ENCODE results near the gene DNLZ.
"Not testable (repeated sequence)": the region's sequence is repeated elsewhere in the genome, so short reads cannot be mapped to it uniquely, and the experiment has no call there.

DNLZ gene

DNA sequence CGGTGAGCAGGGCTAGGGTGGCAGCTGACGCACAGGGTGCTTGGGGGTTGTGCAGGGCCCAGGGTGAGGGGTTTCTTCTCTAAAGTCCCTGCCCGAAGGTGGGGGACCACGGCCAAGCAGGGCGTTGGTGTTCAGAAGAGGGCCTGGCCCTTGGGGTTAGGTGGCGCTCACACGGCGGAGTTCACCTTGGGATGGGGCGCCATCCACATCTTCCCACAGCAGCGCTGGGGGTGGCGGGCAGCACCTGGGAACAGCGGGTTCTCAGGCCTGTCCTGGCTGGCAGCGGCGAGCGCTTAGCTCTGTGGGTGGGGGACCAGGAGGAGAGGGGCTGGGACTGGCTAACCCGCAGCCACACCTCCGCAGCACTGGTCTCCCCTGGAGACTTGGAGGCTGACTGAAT is 30.1 kb downstream of the DNLZ start:
- DNase-seq (ENCODE audit: low read depth in 2 of 3, low spot score in 1 of 3): no peak

DNA sequence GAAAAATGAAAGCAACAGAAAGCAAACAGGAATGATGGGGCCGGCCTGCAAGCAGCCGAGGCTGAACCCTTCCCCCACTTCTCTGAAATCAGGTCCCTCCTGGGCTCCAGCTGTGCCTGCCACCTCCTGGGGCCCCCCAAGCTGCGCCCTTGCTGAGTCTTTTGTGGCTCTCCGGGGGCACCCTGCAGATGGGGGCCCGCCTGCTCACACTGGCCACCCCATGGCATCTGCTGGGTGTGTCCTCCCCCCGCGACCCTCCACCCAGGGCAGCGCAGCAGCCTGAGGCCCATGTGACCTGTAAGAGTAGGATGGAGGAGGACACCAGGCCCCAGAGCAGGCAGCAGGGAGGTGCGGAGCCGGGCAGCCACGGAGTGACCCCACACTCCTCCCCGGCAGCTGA is 30.5 kb downstream of the DNLZ start:
- no peak for DNase-seq (ENCODE audit: low read depth in 2 of 3, low spot score in 1 of 3)

DNA sequence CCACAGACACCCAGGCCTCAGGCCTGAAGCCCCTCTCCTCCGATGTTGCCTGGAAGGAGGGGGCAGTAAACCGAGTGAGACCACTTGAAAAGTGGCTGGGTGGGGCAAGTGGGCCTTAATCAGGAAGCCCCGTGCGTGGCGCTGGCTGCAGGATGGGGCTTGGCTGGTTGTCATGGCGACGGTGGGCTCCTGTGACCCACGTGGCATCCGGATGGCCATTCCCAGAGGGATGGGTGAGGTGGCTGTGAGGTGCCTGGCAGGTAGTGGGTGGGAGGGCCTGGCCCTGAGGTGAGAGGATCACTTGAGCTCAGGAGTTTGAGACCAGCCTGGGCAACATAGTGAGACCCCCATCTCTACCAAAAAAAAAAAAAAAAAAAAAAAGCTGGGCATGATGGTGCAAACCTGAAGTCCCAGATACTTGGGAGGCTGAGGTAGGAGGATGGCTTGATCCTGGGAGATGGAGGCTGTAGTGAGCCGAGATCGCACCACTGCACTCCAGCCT is 31.0 kb downstream of the DNLZ start:
- DNase-seq (ENCODE audit: low read depth in 2 of 3, low spot score in 1 of 3): no peak

DNA sequence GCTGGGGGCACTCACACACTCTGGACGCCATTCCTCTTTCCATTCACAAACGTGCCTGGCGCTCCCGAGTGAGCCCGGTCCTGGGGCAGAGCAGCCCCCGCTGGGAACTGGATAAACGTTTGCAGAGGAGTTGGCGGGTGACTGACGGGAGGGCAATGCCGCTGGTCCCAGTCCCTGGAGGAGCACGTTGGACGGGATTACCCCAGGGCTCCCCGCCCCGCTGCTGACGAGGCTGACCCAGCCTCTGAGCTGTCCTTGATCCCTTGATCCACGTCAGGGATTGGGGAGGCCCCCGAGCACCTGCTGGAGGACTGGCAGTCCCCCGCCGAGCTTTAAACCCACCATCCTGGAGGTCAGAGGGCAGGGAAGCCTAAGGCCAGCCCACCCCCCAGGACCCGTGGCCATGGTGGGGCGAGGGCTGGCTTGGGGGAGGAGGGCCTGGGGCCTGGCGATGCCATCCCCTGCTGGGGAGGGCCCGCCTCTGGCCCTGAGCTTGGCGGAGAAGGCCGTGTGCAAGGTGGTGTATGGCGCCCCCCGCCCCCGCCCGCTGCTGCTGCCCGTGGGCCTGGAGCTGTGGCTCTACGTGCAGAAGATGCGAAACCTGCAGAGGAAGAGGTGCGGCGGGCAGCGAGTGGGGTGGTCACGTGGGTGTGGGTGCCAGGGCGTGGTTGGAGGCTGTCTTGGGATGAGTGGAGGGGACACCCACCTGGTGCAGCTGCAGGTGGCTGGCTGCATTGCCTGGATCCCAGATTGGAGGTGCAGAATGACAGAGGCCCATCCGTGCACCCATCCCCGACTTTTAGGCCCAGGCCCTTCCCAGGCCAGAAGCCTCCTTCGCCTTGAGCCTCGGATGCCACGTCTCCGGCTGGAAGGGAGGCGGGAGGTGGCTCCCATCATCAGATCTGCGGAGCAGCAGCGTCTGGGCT is 31.7 kb downstream of the DNLZ start:
- DNase-seq (ENCODE audit: low read depth in 2 of 3, low spot score in 1 of 3): no peak

DNA sequence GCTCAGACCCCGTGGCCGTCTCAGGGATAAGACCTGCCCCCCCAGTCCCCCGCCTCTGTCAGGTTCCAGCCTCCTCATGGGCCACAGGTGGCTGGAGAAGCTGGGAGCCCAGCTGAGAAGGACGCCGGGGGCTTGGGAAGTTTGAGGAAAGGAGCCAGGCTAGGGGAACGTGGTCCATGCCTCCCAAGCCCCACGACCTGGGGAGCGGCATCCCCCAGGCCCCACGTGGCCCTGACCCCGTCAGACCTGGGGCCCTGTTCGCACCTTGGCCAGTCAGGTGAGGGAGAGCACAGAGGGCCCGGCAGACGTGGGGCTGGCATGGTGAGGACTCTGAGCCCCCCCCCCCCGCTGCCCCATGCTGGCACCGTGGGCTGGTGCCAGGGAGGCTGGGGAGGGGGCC is 32.5 kb downstream of the DNLZ start:
- DNase-seq (ENCODE audit: low read depth in 2 of 3, low spot score in 1 of 3): no peak

DNA sequence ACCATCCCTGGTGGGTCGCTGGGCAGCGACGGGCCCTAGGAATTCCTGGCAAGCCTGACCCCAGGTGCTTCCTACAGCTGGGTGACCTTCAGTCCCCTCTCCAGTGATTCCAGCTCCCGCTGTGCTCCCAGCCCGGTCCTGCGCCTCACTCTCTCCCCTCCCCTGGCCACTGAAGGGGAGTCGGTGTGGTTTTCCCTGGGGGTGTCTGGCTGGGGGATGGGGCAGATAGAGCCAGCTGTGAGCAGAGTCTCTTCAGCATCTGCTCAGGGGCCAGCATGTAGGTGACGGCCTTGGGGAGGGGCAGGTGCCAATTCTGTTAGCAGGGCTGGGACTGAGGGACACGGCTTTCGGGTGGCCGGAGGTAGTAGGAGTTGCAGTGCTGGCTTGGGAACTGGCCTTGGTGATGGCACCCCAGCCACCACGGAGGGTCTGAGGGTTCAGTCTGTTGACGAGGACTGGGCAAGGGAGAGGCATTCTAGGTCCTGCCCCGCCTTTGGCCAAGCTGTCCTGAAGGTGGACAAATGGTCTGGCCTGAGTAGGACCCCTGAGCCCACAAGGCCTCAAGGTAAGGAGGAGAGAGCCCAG is 33.0 kb downstream of the DNLZ start:
- DNase-seq (ENCODE audit: low read depth in 2 of 3, low spot score in 1 of 3): no peak

DNA sequence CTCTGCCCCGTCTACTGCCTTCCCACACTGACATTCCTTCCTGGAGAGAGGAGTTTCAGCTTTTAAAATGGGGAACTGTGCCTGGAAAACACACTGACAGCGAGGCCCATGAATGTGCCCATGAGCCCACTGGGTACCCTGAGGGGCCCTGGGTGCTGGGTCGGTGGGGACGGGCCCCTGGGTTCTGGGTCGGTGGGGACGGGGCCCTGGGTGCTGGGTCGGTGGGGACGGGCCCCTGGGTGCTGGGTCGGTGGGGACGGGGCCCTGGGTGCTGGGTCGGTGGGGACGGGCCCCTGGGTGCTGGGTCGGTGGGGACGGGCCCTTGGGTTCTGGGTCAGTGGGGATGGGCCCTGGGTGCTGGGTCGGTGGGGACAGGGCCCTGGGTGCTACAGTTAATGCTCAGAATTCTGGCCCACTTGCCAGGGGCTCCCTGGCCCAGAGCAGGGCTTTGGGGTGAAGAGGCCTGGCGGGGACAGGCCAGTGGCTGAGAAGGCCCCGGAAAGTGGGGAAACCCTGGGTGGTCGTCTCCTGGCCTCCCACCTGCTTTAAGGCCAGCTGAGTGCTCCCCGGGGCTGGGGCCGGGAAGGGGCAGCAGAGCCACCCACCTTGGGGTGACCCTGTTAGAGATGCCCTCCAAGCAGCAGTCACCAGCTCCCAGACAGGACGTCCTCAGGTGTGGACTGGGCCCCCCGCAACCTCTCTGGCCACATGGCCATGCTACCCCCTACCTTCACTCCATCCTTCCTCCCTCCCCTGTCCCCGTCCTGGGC is 33.7 kb downstream of the DNLZ start:
- no peak for DNase-seq (ENCODE audit: low read depth in 2 of 3, low spot score in 1 of 3)

DNA sequence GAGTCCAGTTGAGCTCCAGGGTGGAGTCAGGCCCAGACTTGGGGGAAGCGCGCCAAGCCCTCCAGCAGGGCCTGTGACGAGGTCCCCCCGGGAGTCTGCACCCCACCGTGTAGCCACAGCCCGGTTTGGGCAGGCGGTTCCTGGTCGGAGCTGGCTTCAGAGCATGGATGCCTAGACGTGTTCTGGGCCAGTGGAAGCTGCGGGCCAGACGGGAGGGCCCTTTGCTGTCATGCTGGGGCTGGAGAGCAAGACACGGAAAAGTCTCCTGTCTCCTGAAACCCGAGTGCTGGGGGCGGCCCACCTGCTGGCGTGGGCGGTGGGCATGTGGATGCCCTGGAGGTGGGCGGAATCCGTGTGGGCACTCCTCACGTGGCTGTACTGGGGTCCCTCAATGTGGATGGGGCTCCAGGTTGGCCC is 34.3 kb downstream of the DNLZ start:
- no peak for DNase-seq (ENCODE audit: low read depth in 2 of 3, low spot score in 1 of 3)

DNA sequence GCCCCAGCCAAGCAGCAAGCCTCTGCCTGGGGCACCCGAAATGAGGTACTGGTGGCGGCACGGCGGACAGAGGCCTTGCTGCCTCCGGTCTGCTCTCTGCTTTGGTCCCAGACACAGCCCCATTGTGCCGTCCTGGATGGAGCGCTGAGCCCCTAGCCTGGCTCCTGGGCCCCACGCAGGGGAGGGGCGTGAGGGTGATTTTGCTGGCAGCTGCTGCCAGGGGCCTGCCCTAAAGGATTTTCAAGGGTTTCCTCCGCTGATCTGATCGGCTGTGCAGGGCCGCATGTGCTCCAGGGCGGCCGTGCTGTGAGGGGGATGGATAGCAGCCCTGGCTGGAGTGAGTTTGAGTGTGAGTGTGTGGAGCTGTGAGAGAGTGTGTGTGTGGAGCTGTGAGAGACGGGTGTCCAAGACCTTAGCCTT is 34.9 kb downstream of the DNLZ start:
- no peak for DNase-seq (ENCODE audit: low read depth in 2 of 3, low spot score in 1 of 3)

DNA sequence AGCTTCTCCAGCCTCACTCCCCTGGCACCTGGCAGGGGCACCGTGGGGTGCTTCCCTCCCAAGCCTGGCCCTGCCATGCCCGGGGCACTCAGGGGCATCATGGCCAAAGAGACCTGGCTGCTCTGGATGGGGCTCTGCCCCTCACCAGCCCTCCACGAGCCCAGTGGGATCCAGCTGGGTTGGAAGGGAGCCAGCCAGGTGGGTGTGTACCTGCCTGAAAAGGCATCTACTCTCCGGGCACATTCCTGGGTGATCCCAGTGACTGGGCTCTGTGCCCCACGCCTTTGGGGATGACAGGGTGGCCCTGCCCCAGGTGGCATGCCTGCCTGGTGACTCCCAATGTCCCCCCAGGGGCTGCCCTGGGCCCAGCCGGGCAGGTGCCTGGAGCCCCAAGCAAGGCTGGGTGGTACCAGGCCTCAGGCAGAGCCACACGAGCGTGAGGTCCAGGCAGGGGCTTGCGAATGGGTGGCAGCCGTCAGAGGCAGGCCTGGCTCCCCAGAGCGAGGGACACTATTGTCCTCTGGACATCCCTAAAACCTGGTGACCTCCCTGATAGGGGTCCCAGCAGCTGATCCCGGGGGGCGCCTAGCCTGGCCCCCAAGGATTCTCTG is 35.4 kb downstream of the DNLZ start:
- DNase-seq (ENCODE audit: low read depth in 2 of 3, low spot score in 1 of 3): no peak

DNA sequence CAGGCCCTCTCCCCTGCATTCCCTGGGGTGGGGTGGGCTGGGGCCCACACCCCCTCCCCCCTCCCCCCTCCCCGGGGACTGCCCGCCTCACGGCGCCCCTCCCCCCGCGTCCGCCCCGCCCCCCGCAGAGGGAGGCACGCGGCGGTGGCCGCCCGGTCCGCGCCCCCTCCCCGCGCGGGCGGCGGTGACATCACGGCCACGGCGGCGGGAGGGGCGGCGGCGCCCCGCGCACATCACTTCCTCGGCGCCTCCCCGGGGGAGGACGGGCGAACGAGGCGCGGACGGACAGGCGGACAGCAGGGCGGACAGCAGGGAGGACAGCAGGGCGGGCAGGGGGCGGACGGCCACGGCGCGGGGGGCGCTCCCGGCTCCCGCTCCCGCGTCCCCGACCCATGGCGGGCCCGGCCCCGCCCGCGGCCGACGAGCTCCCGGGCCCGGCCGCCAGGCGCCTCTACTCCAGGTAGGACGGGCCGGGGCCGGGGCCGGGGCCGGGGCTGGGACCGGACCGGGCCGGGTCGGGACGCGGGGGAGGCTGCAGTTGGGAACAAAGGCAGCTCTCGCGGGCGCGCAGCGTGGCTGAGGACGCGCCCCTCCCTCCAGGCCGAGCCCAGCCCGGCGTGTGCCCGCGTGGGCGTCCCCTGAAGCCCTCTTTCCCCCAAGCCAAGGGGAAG is 36.1 kb downstream of the DNLZ start, which contains the start of gene GPSM1:
GPSM1 (plus strand) TSS at position 236 of the 671 bp plus-strand sequence; CDS start at position 393, 157 bp downstream.
- peak in 1 of 3 donors; percentile 31 for DNase-seq (ENCODE audit: low read depth in 2 of 3, low spot score in 1 of 3)

DNA sequence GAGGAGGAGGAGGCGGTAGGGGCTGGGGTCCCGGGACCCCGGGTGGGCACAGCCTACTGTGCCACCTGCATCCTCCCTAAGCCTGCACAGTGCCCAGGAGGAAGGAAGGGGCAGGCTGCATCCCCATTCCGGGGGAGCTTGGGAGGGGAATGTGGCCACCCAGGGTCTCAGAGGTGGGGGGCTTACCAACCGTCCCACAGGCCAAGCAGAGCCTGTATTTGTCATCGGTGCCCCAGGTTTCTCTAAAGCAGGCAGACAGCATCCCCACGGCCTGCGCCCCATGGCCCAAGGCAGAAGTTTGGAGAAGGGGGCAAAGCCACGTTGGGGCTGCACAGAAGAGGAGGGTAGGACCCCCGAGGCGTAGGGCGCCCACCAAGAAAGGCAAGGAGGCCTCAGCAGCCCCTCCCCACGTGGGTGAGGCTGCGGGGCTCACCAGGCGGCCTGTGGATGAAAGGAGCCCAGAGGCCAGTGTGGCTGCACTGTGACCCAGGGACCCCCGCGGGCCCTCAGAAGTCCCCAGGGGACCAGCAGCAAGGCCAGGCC is 36.7 kb downstream of the DNLZ start:
- no peak for DNase-seq (ENCODE audit: low read depth in 2 of 3, low spot score in 1 of 3)

DNA sequence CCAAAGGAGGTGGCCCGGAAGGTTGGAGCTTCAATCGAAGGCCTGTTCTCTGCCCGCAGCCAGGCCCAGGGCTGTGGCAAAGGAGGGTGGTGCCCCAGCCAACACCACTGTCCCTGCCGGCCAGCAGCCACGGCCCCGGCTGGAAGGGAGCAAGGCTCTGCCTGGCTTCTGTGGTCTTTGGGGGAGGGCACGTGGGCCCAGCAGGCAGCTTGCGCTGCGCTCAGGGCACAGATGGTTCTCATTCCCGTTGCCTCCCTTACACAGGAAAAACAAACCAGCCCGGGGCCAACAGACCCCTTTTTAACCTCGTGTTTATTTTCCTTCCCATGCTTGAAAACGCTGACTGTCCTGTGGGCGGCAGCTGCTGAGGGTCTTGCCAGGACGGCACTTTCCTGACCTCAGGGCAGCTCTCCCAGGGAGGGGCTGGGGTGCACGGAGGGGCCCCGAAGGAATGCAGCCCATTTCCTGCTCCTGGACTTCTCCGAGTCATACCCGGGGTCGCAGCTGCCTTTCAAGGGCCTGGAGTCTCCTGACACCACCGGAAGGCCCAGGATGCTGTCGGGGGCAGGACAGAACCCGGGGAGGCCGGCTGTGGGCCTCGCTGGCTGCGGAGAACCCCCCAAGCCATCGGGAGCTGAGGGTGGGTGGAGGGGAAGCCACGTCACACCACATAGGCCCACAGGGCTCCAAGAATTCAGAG is 37.3 kb downstream of the DNLZ start:
- no peak for DNase-seq (ENCODE audit: low read depth in 2 of 3, low spot score in 1 of 3)

DNA sequence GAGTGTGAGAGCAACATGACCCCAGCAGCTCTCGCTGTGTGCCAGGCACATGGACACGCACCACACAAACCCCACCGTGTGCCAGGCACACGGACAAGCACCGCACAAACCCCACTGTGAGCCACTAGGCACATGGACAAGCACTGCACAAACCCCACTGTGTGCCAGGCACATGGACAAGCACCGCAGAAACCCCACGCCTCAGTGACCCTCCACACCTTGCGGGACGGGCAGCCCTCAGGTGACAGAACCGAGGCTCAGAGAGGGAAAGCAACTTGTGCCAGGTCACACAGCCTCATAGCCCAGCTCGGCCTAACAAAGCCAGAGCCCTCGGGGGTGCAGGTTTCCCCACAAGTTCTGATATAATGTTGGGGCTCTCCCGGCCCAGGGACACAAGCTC is 38.2 kb downstream of the DNLZ start:
- no peak for DNase-seq (ENCODE audit: low read depth in 2 of 3, low spot score in 1 of 3)

DNA sequence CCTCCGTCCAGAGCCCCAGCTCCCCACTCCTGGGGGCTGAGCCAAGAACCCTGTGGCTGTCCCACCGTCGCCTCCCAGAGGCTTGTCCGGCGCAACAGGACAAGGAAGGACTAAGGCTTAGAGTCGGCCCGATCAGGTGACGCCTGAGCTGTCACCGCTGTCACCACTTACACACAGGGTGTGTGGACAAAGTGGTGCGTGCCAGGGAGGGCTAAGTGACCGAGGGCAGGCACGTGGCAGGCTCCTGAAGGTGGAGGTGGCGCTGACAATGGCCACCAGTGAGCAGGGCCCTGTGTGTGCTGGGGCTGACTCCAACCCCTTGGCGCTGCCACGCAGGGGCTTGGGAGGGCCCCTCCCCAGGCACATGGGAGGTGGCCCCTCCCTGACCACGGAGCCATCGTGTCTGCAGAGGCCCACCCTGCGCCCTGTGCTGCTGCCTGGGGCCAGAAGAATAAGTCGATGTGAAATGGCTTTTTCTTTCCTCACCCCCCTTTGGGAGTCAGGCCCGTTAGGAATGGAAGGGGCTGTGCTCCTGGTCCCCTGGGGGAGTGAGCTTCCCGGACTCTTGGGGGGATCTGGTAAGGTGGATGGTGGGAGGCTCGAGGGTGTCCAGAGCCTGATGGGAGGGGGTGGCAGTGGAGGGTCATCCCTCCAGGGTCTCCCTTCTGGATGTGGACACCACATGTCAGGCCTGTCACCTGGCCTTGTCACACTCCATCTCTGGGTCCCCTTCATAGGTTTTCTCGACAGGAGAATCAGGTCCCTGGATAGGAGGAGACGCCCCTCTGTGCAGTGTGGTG is 38.8 kb downstream of the DNLZ start:
- no peak for DNase-seq (ENCODE audit: low read depth in 2 of 3, low spot score in 1 of 3)

DNA sequence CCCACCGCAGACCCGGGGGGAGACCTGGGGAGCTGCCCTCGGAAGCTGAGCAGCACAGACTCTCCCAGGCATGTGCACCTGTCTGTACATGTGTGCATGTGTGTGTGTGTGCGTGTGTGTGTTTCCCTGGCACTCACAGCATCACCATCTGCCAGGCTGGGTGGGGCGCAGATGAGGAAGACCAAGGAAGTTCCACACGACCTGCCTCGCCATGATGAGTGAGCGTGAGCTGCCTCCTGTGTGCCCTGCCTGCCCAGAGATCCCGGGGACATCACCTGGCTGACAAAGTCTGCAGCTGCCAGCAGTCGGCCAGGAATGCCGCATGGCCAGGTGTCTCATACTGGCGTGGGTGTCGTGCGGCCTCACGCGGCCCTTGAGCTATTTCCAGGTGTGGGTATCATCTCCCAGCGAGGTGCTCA is 40.2 kb downstream of the DNLZ start:
- DNase-seq (ENCODE audit: low read depth in 2 of 3, low spot score in 1 of 3): no peak

DNA sequence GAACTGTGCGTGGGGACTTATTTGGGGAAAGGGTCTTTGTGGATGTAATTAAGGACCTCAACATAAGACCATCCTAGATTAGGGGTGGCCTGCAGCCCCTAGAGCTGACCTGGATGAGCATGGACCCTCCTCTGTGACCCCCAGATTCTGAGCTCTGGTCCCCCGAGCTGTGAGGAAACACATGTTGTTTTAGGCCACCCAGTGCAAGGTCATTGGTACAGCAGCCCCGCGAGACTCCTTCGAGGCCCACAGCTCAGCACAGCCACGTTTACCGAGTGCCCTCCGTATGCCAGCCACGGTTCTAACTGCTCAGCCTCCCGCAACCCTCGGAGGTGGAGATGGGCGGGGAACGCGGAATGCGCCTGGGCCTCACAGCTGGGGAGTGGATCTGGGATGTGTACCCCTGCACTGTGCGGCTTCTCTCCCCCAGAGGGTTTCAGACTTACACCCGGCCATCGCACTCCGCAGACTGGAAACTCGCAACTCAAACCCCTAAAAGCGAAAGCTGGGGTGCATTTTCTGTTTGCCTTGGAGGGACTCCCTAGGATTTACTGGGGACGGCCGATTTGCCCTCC is 40.7 kb downstream of the DNLZ start:
- no peak for DNase-seq (ENCODE audit: low read depth in 2 of 3, low spot score in 1 of 3)

DNA sequence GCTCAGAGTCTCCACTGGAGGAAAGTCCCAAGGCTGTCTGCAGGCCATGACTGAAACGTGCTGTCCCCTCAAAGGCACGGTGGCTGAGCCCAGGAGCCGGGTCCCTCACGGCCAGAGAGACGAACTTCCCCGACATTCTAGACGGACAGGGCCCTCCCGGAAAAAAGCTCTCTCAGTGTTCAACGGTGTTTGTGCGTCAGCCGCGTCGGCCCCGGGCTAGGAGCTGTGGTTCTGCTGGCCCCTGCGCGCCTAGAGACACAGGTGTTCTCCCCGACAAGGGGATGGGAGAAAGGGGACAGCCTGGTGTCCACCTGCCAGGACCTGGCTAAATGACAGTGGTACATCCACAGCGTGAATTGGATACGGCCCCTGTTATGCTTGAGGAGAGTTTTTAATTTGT is 42.0 kb downstream of the DNLZ start:
- DNase-seq (ENCODE audit: low read depth in 2 of 3, low spot score in 1 of 3): no peak

DNA sequence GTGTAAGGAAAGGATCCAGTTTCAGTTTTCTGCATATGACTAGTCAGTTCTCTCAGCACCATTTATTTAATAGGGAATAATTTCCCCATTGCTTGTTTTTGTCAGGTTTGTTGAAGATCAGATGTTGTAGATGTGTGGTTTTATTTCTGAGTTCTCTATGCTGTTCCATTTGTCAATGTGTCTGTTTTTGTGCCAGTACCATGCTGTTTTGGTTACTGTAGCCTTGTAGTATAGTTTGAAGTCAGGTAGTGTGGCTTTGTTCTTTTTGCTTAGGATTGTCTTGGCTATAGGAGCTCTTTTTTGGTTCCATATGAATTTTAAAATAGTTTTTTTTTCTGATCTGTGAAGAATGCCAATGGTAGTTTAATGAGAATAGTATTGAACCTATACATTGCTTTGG is 42.6 kb downstream of the DNLZ start:
- not testable (repeated sequence) for DNase-seq (ENCODE audit: low read depth in 2 of 3, low spot score in 1 of 3)

All from stimulated activated CD4-positive, alpha-beta T cell treated with anti-CD3 and anti-CD28 coated beads, Interleukin-12 subunit alpha, Interleukin-12 subunit beta, amount 100 ng/mL, for 48 hours (primary cell).